Mesothelial cell of epicardium (in vitro differentiated cells): ENCODE data around the gene ERC2. TPM values are rescaled to one million over a fixed set of nuclear protein-coding genes. Genes with fewer than 3 reads are reported as not detected.

ENCODE experiments used
- DNase-seq, 2 experiments: peaks; one replicate each; pipeline ENCODE4 v3.0.0; 2021; ENCODE audit warnings: low spot score in 2 of 2; ENCODE audit not compliant: unreplicated experiment in 2 of 2
- H3K27ac Mint-ChIP-seq: 2 replicates; pipeline ENCODE4 v1.8.0; 2021; ENCODE audit warnings: mixed read lengths
- H3K27me3 Mint-ChIP-seq: 2 replicates; pipeline ENCODE4 v1.8.0; 2021; ENCODE audit warnings: low read depth, mixed read lengths
- H3K36me3 Mint-ChIP-seq: 2 replicates; pipeline ENCODE4 v1.8.0; 2021; ENCODE audit warnings: mixed read lengths
- H3K4me1 Mint-ChIP-seq: 2 replicates; pipeline ENCODE4 v1.8.0; 2021; ENCODE audit warnings: mixed read lengths
- H3K4me3 Mint-ChIP-seq: 2 replicates; pipeline ENCODE4 v1.8.0; 2021; ENCODE audit warnings: mild to moderate bottlenecking, moderate library complexity, mixed read lengths
- H3K9me3 Mint-ChIP-seq: 2 replicates; pipeline ENCODE4 v1.8.0; 2021; ENCODE audit warnings: mixed read lengths
- CTCF ChIP-seq: fragments of 200-600 bp; sonication (generic); IDR thresholded peaks from one replicate; pipeline ENCODE4 v1.5.0; 2021; ENCODE audit warnings: antibody characterized with exemption; ENCODE audit not compliant: unreplicated experiment
- total RNA-seq: library from RNA; stranded (reverse); gene quantifications from 3 replicates; pipeline ENCODE4 v1.2.1, GENCODE V29; 2021

The ERC2 gene
- total RNA-seq, 1 donor from 2014 or later: 15.6 TPM

GRCh38 chr3:56471771-56472170 lies 3.5 kb upstream of the ERC2 start:
- Mint-ChIP-seq H3K27ac (no peak overlapping the region), H3K9me3 (no peaks in the 10 kb centered on the region), H3K27me3 (peaks cover 41% of the 10 kb centered on the region), H3K4me3 (no peak overlapping the region), H3K36me3 (no peaks in the 10 kb centered on the region), H3K4me1 (peaks cover 5% of the 10 kb centered on the region)
- TF ChIP-seq CTCF: no peak
- DNase-seq: no peak

GRCh38 chr3:56469141-56469540 lies 874 bp upstream of the ERC2 start:
- no peaks in the 10 kb centered on the region for H3K9me3 Mint-ChIP-seq
- H3K36me3 Mint-ChIP-seq: no peaks in the 10 kb centered on the region
- H3K27me3 Mint-ChIP-seq: peaks cover 35% of the 10 kb centered on the region
- peak overlapping the region; percentile 57 for H3K4me3 Mint-ChIP-seq
- peak overlapping the region; percentile 23 for H3K27ac Mint-ChIP-seq
- peaks cover 8% of the 10 kb centered on the region for H3K4me1 Mint-ChIP-seq
- TF ChIP-seq CTCF: no peak
- DNase-seq: no peak

- Mint-ChIP-seq H3K36me3 (no peaks in the 10 kb centered on the region), H3K4me1 (peaks cover 8% of the 10 kb centered on the region), H3K27me3 (peaks cover 32% of the 10 kb centered on the region), H3K9me3 (no peaks in the 10 kb centered on the region), H3K27ac (no peak overlapping the region), H3K4me3 (peak overlapping the region; percentile 97)
- no peak for TF ChIP-seq CTCF
- DNase-seq: peak in 1 of 2 experiments; percentile 49
Observed at GRCh38 chr3:56467801-56468183, 475 bp downstream of the ERC2 start.

GRCh38 chr3:56467108-56467507 lies 1.2 kb downstream of the ERC2 start:
- Mint-ChIP-seq H3K27ac (peak overlapping the region; percentile 92), H3K4me1 (peaks cover 8% of the 10 kb centered on the region), H3K27me3 (peaks cover 32% of the 10 kb centered on the region), H3K4me3 (peak overlapping the region; percentile 97), H3K36me3 (no peaks in the 10 kb centered on the region), H3K9me3 (no peaks in the 10 kb centered on the region)
- TF ChIP-seq CTCF: no peak
- peak; percentile 81 to 82 for DNase-seq

- no peaks in the 10 kb centered on the region for H3K36me3 Mint-ChIP-seq
- no peak overlapping the region for H3K27ac Mint-ChIP-seq
- no peak overlapping the region for H3K4me3 Mint-ChIP-seq
- H3K4me1 Mint-ChIP-seq: peaks cover 4% of the 10 kb centered on the region
- H3K27me3 Mint-ChIP-seq: peaks cover 9% of the 10 kb centered on the region
- TF ChIP-seq CTCF: no peak
- DNase-seq: no peak
- no peaks in the 10 kb centered on the region for H3K9me3 Mint-ChIP-seq
Observed at GRCh38 chr3:56459719-56460118, 8.5 kb downstream of the ERC2 start.

- Mint-ChIP-seq H3K4me1 (peaks cover 4% of the 10 kb centered on the region), H3K27ac (no peak overlapping the region), H3K27me3 (peaks cover 8% of the 10 kb centered on the region)
Observed at GRCh38 chr3:56459104-56459496, 9.2 kb downstream of the ERC2 start.

More at GRCh38 chr3:56459104-56459496, 9.2 kb downstream of the ERC2 start:
- no peak overlapping the region for H3K4me3 Mint-ChIP-seq
- TF ChIP-seq CTCF: no peak
- no peak for DNase-seq
- H3K36me3 Mint-ChIP-seq: no peaks in the 10 kb centered on the region
- H3K9me3 Mint-ChIP-seq: no peaks in the 10 kb centered on the region
